ENCODE data around the gene AKR1C2.

DNA sequence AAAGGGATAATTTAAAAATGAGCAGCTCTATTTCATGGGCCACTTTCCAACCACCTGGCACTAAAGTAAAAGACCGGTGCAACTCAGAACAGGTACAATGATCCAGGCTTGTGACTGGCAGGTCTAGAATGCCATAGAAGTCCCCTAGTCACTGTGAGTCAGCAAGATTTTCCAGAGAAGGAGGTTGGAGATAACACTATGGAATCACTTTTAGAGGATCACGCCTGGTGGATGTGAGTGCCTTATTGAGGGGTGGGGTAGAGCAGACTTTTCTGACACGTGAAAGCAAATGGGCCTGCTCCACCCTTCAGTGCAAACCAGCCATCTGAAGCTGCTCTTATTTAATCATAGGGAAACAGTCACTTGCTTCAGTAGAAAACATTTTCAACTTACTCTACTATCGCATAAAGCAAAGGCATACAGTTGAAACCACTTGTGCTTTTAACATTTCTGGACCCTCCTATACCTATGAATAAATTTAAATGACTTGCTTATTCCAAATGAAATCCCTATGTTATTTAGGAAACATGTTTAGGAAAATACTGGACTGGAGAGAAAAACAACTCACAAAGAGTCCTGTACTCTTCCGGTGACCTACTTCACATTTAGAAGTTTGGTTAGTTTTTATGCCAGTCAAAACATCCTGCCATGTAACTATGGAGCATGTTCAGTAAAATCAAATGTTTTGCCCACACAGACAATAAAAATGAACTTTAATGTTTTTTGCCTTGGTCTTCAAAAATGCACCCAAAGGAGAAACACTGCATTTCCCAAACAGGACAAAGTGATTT is 61.9 kb downstream of the AKR1C2 start:
- TF ChIP-seq, protein P1, sequence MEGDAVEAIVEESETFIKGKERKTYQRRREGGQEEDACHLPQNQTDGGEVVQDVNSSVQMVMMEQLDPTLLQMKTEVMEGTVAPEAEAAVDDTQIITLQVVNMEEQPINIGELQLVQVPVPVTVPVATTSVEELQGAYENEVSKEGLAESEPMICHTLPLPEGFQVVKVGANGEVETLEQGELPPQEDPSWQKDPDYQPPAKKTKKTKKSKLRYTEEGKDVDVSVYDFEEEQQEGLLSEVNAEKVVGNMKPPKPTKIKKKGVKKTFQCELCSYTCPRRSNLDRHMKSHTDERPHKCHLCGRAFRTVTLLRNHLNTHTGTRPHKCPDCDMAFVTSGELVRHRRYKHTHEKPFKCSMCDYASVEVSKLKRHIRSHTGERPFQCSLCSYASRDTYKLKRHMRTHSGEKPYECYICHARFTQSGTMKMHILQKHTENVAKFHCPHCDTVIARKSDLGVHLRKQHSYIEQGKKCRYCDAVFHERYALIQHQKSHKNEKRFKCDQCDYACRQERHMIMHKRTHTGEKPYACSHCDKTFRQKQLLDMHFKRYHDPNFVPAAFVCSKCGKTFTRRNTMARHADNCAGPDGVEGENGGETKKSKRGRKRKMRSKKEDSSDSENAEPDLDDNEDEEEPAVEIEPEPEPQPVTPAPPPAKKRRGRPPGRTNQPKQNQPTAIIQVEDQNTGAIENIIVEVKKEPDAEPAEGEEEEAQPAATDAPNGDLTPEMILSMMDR (IDR thresholded peaks at IDR 0.05) = no peak
- TF ChIP-seq POLR2A (IDR thresholded peaks at IDR 0.05) = no peak
- TF ChIP-seq EP300 (IDR thresholded peaks at IDR 0.05; ENCODE audit: low read depth) = no peak

Data from transverse colon (tissue), 3 donors.